HCT116 (cell line): ENCODE results near the gene PRKD2. TPM values are rescaled to one million over a fixed set of nuclear protein-coding genes. Genes with fewer than 3 reads are reported as not detected.

Experiments
- ATAC-seq: fragments of 200-7000 bp; cut with Tn5 transposase; 2 replicates; pipeline ENCODE4 v1.9.1; 2020; ENCODE audit warnings: mild to moderate bottlenecking, moderate library complexity
- BruUV-seq: library from RNA; stranded (reverse); fragments of 400-500 nt; replicated peaks from 2 replicates; lab custom pipeline; 2021; lab: Mats Ljungman, UMichigan
- CTCF ChIA-PET: fragments of 300-600 bp; sonication (Branson Sonifier 250); formaldehyde crosslinking; loops from one replicate; lab custom pipeline; 2021; ENCODE audit warnings: antibody characterized with exemption; lab: Charles Lee
- POLR2A ChIA-PET: fragments of 300-600, 350-600 bp; sonication (Branson Sonifier 250); formaldehyde crosslinking; loops from one replicate; lab custom pipeline; 2021; ENCODE audit warnings: antibody characterized with exemption; lab: Charles Lee
- RAD21 ChIA-PET, 2 experiments: fragments of 300-600 bp; sonication (Branson Sonifier 250); formaldehyde crosslinking; loops; one replicate each; lab custom pipeline; 2023; ENCODE audit warnings: low total read pairs in 2 of 2; ENCODE audit not compliant: uncharacterized antibody in 2 of 2, unreplicated experiment in 2 of 2, low non-redundant PET in 1 of 2; lab: Charles Lee
- DNase-seq: peaks from one replicate; pipeline ENCODE4 v3.0.0-alpha.2; 2010; ENCODE audit warnings: low read depth, low spot score
- H2AFZ ChIP-seq: fragments of 200-600 bp; shearing (Covaris generic), sonication (generic); 2 replicates; pipeline ENCODE4 v1.6.1; 2017; ENCODE audit warnings: low read depth, mixed run types, mixed read lengths, antibody characterized with exemption, low read length; ENCODE audit not compliant: poor library complexity, severe bottlenecking
- H3K27ac ChIP-seq: 2 replicates; pipeline ENCODE4 v1.5.1; 2012; ENCODE audit warnings: low read depth, low read length
- H3K27me3 ChIP-seq: fragments of 200-600 bp; sonication (generic); 2 replicates; pipeline ENCODE4 v1.6.1; 2016; ENCODE audit warnings: mixed run types, low read length, mixed read lengths; ENCODE audit not compliant: insufficient read depth
- H3K36me3 ChIP-seq, 2 experiments: fragments of 200-500 bp in 1 of 2; fragments of 200-600 bp in 1 of 2; sonication (Bioruptor generic) in 1 of 2; sonication (generic) in 1 of 2; 2 replicates each; pipeline versions ENCODE4 v1.5.1 to v1.6.1; 2014 to 2016; ENCODE audit warnings: low read length in 2 of 2, inconsistent platforms in 1 of 2, mixed read lengths in 1 of 2, mixed run types in 1 of 2; ENCODE audit not compliant: insufficient read depth in 2 of 2, control insufficient read depth in 1 of 2
- H3K4me1 ChIP-seq, 2 experiments: fragments of 200-600 bp in 1 of 2; sonication (generic) in 1 of 2; 2 replicates each; pipeline versions ENCODE4 v1.5.1 to v1.6.1; 2012 to 2017; ENCODE audit warnings: low read length in 2 of 2, inconsistent platforms in 1 of 2, mild to moderate bottlenecking in 1 of 2, mixed read lengths in 1 of 2, mixed run types in 1 of 2, moderate library complexity in 1 of 2; ENCODE audit not compliant: insufficient read depth in 2 of 2, control insufficient read depth in 1 of 2
- H3K4me2 ChIP-seq: fragments of 200-600 bp; sonication (generic); 2 replicates; pipeline ENCODE4 v1.6.1; 2017; ENCODE audit warnings: mixed run types, low read length, mixed read lengths
- H3K4me3 ChIP-seq, 2 experiments: fragments of 200-600 bp in 1 of 2; sonication (generic) in 1 of 2; replicated peaks in 1 of 2; 2 replicates each; pipeline ENCODE4 v1.5.1; 2011 to 2016; ENCODE audit warnings: low read length in 2 of 2, control low read depth in 1 of 2, low read depth in 1 of 2, mild to moderate bottlenecking in 1 of 2, mixed read lengths in 1 of 2, mixed run types in 1 of 2
- H3K79me2 ChIP-seq: fragments of 200-600 bp; sonication (generic); 2 replicates; pipeline ENCODE4 v1.6.1; 2017; ENCODE audit warnings: mild to moderate bottlenecking, mixed run types, low read length, moderate library complexity, mixed read lengths; ENCODE audit not compliant: insufficient read depth
- H3K9ac ChIP-seq: fragments of 200-600 bp; sonication (generic); 2 replicates; pipeline ENCODE4 v1.6.1; 2016; ENCODE audit warnings: low read length, mixed read lengths
- H3K9me2 ChIP-seq: fragments of 200-600 bp; sonication (generic), shearing (Covaris generic); 2 replicates; pipeline ENCODE4 v1.6.1; 2017; ENCODE audit warnings: mixed run types, mild to moderate bottlenecking, moderate library complexity; ENCODE audit not compliant: insufficient read depth
- H3K9me3 ChIP-seq, 2 experiments: fragments of 200-500 bp in 1 of 2; fragments of 200-600 bp in 1 of 2; sonication (Bioruptor generic) in 1 of 2; sonication (generic) in 1 of 2; 2 replicates each; pipeline ENCODE4 v1.6.1; 2014 to 2017; ENCODE audit warnings: low read length in 2 of 2, mixed read lengths in 2 of 2, inconsistent platforms in 1 of 2, low read depth in 1 of 2, mild to moderate bottlenecking in 1 of 2, mixed run types in 1 of 2, moderate library complexity in 1 of 2; ENCODE audit not compliant: control insufficient read depth in 1 of 2, insufficient read depth in 1 of 2
- H4K20me1 ChIP-seq: fragments of 200-600 bp; sonication (generic), shearing (Covaris generic); 2 replicates; pipeline ENCODE4 v1.6.1; 2017; ENCODE audit warnings: mixed run types, mild to moderate bottlenecking, moderate library complexity; ENCODE audit not compliant: insufficient read depth
- CEBPB ChIP-seq: IDR thresholded peaks from 2 replicates; pipeline ENCODE4 v1.6.1; 2012; ENCODE audit warnings: low read depth
- EZH2phosphoT487 ChIP-seq: fragments of 200-600 bp; IDR thresholded peaks from 2 replicates; pipeline ENCODE4 v1.6.1; 2018; ENCODE audit warnings: antibody characterized with exemption, borderline replicate concordance
- FOSL1 ChIP-seq: IDR thresholded peaks from 2 replicates; pipeline ENCODE4 v1.6.1; 2012; ENCODE audit warnings: low read depth
- POLR2A ChIP-seq: IDR thresholded peaks from 2 replicates; pipeline ENCODE4 v1.7.0; 2011; ENCODE audit warnings: borderline replicate concordance; ENCODE audit not compliant: insufficient read depth, insufficient read length; ENCODE audit errors: extremely low read depth
- SIN3A ChIP-seq: IDR thresholded peaks from 2 replicates; pipeline ENCODE4 v1.6.1; 2012; ENCODE audit warnings: low read depth
- SP1 ChIP-seq: IDR thresholded peaks from 2 replicates; pipeline ENCODE4 v1.6.1; 2012; ENCODE audit warnings: low read depth
- SRF ChIP-seq: IDR thresholded peaks from 2 replicates; pipeline ENCODE4 v1.6.1; 2012; ENCODE audit warnings: low read depth
- YY1 ChIP-seq: IDR thresholded peaks from 2 replicates; pipeline ENCODE4 v1.6.1; 2011; ENCODE audit warnings: low read length, low read depth, moderate library complexity, mild to moderate bottlenecking; ENCODE audit not compliant: insufficient replicate concordance; ENCODE audit errors: extremely low read depth
- ZFX ChIP-seq: fragments of 450-650 bp; IDR thresholded peaks from 2 replicates; pipeline ENCODE4 v1.6.1; 2017
- intact Hi-C: fragments of 100-400 bp; cut with micrococcal nuclease; formaldehyde crosslinking; loops from 2 replicates; pipeline ENCODE4 v1.10.0; 2022
- total RNA-seq: library from RNA; stranded (reverse); gene quantifications from one replicate; pipeline ENCODE4 v1.2.1, GENCODE V29; 2021; ENCODE audit not compliant: unreplicated experiment
- TF ChIP-seq, protein P1 (sequence below): IDR thresholded peaks from 2 replicates; pipeline ENCODE4 v1.6.1; 2011; ENCODE audit warnings: mild to moderate bottlenecking, low read length, moderate library complexity; ENCODE audit not compliant: insufficient replicate concordance; ENCODE audit errors: extremely low read depth
- TF ChIP-seq, protein P2 (sequence below): IDR thresholded peaks from 2 replicates; pipeline ENCODE4 v1.6.1; 2012

Gene PRKD2
- total RNA-seq, 1 experiment from 2014 or later = 73.5 TPM

DNA sequence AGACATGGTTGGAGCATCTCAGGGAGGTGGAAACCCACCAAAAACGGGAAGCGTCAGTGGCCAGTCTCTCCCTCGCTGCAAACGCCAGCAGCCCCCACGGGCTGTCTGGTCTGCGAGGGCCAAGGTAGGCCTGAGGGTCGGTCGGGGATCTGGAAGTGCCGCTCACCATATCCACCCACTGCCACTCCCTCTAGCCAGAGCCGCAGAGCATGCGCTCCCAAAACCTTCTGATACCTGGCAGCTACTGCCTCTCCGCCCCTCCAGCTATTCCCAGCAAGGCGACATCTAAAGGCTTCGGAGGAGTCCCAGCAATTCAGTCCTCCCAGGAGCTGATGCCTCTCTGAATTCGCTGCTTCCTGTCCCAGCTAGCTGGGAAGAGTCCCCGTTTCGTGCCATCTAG lies 24.5 kb upstream of the PRKD2 start:
- H3K4me2 ChIP-seq = no peak overlapping the region
- H3K9ac ChIP-seq = no peak overlapping the region
- H3K27ac ChIP-seq = no peak overlapping the region
- ChIA-PET RAD21 (no interaction called here), POLR2A (interaction anchor here (1.5 to 1.9 kb wide), 2 partner anchors 25 to 27 kb away, joined by 3 to 4 read pairs; partner anchors contain the start of gene PRKD2), CTCF (interaction anchor here (1.0 kb wide), 1 partner anchor 13 kb away, joined by 5 read pairs; no protein-coding TSS in a partner anchor)
- peaks cover 96% of the 10 kb centered on the region for H3K79me2 ChIP-seq
- peaks cover 17% of the 10 kb centered on the region; the same call in 1 of the 2 replicates for H4K20me1 ChIP-seq
- H3K36me3 ChIP-seq = peaks cover 16 to 28% of the 10 kb centered on the region in 2 experiments; a peak in 3 of 4 replicates
- no peaks in the 10 kb centered on the region for H3K9me3 ChIP-seq
- H2AFZ ChIP-seq = no peak overlapping the region
- H3K4me3 ChIP-seq = no peak overlapping the region
- no peaks in the 10 kb centered on the region for H3K27me3 ChIP-seq
- no peak for TF ChIP-seq ZFX
- TF ChIP-seq CEBPB = no peak
- no peak for TF ChIP-seq EZH2phosphoT487
- TF ChIP-seq, protein P1, sequence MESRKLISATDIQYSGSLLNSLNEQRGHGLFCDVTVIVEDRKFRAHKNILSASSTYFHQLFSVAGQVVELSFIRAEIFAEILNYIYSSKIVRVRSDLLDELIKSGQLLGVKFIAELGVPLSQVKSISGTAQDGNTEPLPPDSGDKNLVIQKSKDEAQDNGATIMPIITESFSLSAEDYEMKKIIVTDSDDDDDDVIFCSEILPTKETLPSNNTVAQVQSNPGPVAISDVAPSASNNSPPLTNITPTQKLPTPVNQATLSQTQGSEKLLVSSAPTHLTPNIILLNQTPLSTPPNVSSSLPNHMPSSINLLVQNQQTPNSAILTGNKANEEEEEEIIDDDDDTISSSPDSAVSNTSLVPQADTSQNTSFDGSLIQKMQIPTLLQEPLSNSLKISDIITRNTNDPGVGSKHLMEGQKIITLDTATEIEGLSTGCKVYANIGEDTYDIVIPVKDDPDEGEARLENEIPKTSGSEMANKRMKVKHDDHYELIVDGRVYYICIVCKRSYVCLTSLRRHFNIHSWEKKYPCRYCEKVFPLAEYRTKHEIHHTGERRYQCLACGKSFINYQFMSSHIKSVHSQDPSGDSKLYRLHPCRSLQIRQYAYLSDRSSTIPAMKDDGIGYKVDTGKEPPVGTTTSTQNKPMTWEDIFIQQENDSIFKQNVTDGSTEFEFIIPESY = no peak
- BruUV-seq = no TSS peak
- peaks cover 5 to 14% of the 10 kb centered on the region in 2 experiments for H3K4me1 ChIP-seq
- DNase-seq (no peak), ATAC-seq (no peak)
- H3K9me2 ChIP-seq = no peaks in the 10 kb centered on the region
- intact Hi-C loops = no loop called here

DNA sequence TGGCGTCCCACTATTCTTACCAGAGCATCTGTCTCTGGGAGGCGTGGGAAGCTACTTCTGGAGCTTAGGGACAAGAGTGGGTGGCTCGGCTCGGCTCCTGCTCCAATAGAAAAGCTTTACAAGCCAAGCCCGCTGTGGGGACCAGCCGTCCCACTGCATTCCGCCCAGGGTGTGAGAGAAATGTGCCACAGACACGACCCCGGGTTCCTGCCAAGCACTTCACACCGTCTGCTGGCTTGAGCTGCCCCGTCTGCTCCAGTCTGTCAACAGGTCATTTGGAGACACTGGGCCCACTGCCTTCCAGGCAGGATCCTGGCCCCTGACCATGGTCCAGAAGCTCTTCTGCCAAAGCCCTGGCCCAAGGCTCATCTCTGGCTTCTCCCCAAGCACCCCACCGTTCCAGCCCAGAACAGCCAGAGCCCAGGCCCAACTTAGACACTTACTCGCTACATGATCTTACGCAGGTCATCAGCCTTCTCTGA lies 22.4 kb upstream of the PRKD2 start:
- Histone ChIP-seq H3K4me2 (no peak overlapping the region), H3K4me1 (peaks cover 0 to 4% of the 10 kb centered on the region in 2 experiments; a peak in 2 of 4 replicates), H3K27me3 (no peaks in the 10 kb centered on the region), H3K9me3 (no peaks in the 10 kb centered on the region), H4K20me1 (peaks cover 17% of the 10 kb centered on the region; the same call in 1 of the 2 replicates), H3K9me2 (no peaks in the 10 kb centered on the region), H3K36me3 (peaks cover 25 to 32% of the 10 kb centered on the region in 2 experiments; a peak in 3 of 4 replicates), H3K9ac (no peak overlapping the region), H3K27ac (no peak overlapping the region), H3K4me3 (no peak overlapping the region), H2AFZ (no peak overlapping the region), H3K79me2 (peaks cover 93% of the 10 kb centered on the region)
- no peak for ATAC-seq
- no TSS peak for BruUV-seq
- ChIA-PET CTCF (interaction anchor here (1.1 kb wide), 1 partner anchor 15 kb away, joined by 4 read pairs; no protein-coding TSS in a partner anchor), POLR2A (interaction anchor here (0.6 kb wide), 1 partner anchor 90 kb away, joined by 5 read pairs; no protein-coding TSS in a partner anchor), RAD21 (no interaction called here)
- no peak for DNase-seq
- intact Hi-C loops = no loop called here
- TF ChIP-seq EZH2phosphoT487 (no peak), POLR2A (no peak), YY1 (no peak), CEBPB (no peak), SIN3A (no peak), SP1 (no peak), FOSL1 (no peak), SRF (no peak)
- TF ChIP-seq, protein P2, sequence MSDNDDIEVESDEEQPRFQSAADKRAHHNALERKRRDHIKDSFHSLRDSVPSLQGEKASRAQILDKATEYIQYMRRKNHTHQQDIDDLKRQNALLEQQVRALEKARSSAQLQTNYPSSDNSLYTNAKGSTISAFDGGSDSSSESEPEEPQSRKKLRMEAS = no peak
- TF ChIP-seq, protein P1 = no peak
